Islet of Langerhans (tissue), 1 donor: Measurements from ENCODE around the gene DIS3L2.

ENCODE experiments used
- FAIRE-seq: peaks from one replicate; lab custom pipeline; 2011; peaks lifted over from hg19 to GRCh38; lab: Jason Lieb, UNC

Gene DIS3L2

GRCh38 chr2:232268636-232269165 is 307.2 kb downstream of the DIS3L2 start:
- no peak for FAIRE-seq

GRCh38 chr2:232269867-232270266 is 308.4 kb downstream of the DIS3L2 start:
- FAIRE-seq = no peak

GRCh38 chr2:232273903-232274643 is 312.6 kb downstream of the DIS3L2 start:
- FAIRE-seq = no peak

- FAIRE-seq = no peak
Observed at GRCh38 chr2:232275670-232276069, 314.2 kb downstream of the DIS3L2 start.

GRCh38 chr2:232276084-232276732 is 314.7 kb downstream of the DIS3L2 start:
- no peak for FAIRE-seq

- no peak for FAIRE-seq
Observed at GRCh38 chr2:232276733-232277313, 315.3 kb downstream of the DIS3L2 start.

GRCh38 chr2:232278534-232278933 is 317.0 kb downstream of the DIS3L2 start:
- no peak for FAIRE-seq

- no peak for FAIRE-seq
Observed at GRCh38 chr2:232280341-232280740, 318.8 kb downstream of the DIS3L2 start.

GRCh38 chr2:232281858-232282507 is 320.5 kb downstream of the DIS3L2 start:
- FAIRE-seq = no peak

- FAIRE-seq = no peak
Observed at GRCh38 chr2:232282508-232283055, 321.1 kb downstream of the DIS3L2 start.

GRCh38 chr2:232286001-232286868 is 324.7 kb downstream of the DIS3L2 start:
- no peak for FAIRE-seq

GRCh38 chr2:232287316-232287715 is 325.8 kb downstream of the DIS3L2 start:
- no peak for FAIRE-seq

GRCh38 chr2:232288489-232289030 is 327.0 kb downstream of the DIS3L2 start:
- FAIRE-seq = no peak

- FAIRE-seq = no peak
Observed at GRCh38 chr2:232290668-232291067, 329.2 kb downstream of the DIS3L2 start.

GRCh38 chr2:232291343-232291742 is 329.8 kb downstream of the DIS3L2 start:
- no peak for FAIRE-seq

- FAIRE-seq = no peak
Observed at GRCh38 chr2:232292395-232293154, 331.1 kb downstream of the DIS3L2 start.

- no peak for FAIRE-seq
Observed at GRCh38 chr2:232293191-232293590, 331.7 kb downstream of the DIS3L2 start.

GRCh38 chr2:232295971-232296370 is 334.5 kb downstream of the DIS3L2 start:
- FAIRE-seq = no peak

GRCh38 chr2:232296776-232297525 is 335.4 kb downstream of the DIS3L2 start:
- FAIRE-seq = no peak

GRCh38 chr2:232299084-232299483 is 337.6 kb downstream of the DIS3L2 start:
- FAIRE-seq = no peak
